B cell (primary cell): ENCODE measurements around the gene NPR1.
"Not testable (repeated sequence)": the region's sequence is repeated elsewhere in the genome, so short reads cannot be mapped to it uniquely, and the experiment has no call there.

Experiments
- EZH2 ChIP-seq: IDR thresholded peaks from 2 replicates; pipeline ENCODE4 v1.6.1; 2012; ENCODE audit warnings: borderline replicate concordance, low read depth, mild to moderate bottlenecking, moderate library complexity, low read length; ENCODE audit not compliant: insufficient read depth, poor library complexity, severe bottlenecking
- TF ChIP-seq, protein P1 (sequence below): fragments of 200-600 bp; IDR thresholded peaks from one replicate; pipeline ENCODE4 v1.8.0; 2022; ENCODE audit warnings: antibody characterized with exemption, mild to moderate bottlenecking

DNA sequence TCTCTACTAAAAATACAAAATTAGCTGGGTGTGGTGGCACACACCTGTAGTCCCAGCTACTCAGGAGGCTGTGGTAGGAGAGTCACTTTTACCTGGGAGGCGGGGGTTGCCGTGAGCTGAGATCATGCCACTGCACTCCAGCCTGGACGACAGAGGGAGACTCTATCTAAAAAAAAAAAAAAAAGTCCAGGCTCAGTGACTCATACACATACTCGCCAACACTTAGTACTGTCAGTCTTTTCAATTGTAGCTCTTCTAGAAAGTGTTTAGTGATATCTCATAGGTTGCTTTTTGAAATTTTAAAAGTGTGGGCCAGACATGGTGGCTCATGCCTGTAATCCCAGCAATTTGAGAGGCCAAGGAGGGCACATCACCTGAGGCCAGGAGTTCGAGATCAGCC lies 37.7 kb downstream of the NPR1 start:
- TF ChIP-seq, protein P1, sequence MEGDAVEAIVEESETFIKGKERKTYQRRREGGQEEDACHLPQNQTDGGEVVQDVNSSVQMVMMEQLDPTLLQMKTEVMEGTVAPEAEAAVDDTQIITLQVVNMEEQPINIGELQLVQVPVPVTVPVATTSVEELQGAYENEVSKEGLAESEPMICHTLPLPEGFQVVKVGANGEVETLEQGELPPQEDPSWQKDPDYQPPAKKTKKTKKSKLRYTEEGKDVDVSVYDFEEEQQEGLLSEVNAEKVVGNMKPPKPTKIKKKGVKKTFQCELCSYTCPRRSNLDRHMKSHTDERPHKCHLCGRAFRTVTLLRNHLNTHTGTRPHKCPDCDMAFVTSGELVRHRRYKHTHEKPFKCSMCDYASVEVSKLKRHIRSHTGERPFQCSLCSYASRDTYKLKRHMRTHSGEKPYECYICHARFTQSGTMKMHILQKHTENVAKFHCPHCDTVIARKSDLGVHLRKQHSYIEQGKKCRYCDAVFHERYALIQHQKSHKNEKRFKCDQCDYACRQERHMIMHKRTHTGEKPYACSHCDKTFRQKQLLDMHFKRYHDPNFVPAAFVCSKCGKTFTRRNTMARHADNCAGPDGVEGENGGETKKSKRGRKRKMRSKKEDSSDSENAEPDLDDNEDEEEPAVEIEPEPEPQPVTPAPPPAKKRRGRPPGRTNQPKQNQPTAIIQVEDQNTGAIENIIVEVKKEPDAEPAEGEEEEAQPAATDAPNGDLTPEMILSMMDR: not testable (repeated sequence)
- TF ChIP-seq EZH2: not testable (repeated sequence)
